Measurements from ENCODE around the gene EDIL3.

The EDIL3 gene

GRCh38 chr5:83973925-83974815, 410.5 kb downstream of the EDIL3 start:
- in situ Hi-C loops (cut with MboI; ENCODE audit: low sequenced_read_pairs): no loop called here

GRCh38 chr5:83972909-83973308, 411.8 kb downstream of the EDIL3 start:
- in situ Hi-C loops (cut with MboI; ENCODE audit: low sequenced_read_pairs): no loop called here

GRCh38 chr5:83972236-83972635, 412.4 kb downstream of the EDIL3 start:
- in situ Hi-C loops (cut with MboI; ENCODE audit: low sequenced_read_pairs): no loop called here

GRCh38 chr5:83967417-83967816, 417.3 kb downstream of the EDIL3 start:
- in situ Hi-C loops (cut with MboI; ENCODE audit: low sequenced_read_pairs): no loop called here

- in situ Hi-C loops (cut with MboI; ENCODE audit: low sequenced_read_pairs): no loop called here
Observed at GRCh38 chr5:83965441-83965840, 419.2 kb downstream of the EDIL3 start.

GRCh38 chr5:83964271-83964670, 420.4 kb downstream of the EDIL3 start:
- in situ Hi-C loops (cut with MboI; ENCODE audit: low sequenced_read_pairs): no loop called here

- in situ Hi-C loops (cut with MboI; ENCODE audit: low sequenced_read_pairs): no loop called here
Observed at GRCh38 chr5:83957188-83957587, 427.5 kb downstream of the EDIL3 start.

GRCh38 chr5:83956386-83956785, 428.3 kb downstream of the EDIL3 start:
- in situ Hi-C loops (cut with MboI; ENCODE audit: low sequenced_read_pairs): no loop called here

GRCh38 chr5:83955916-83956315, 428.8 kb downstream of the EDIL3 start:
- in situ Hi-C loops (cut with MboI; ENCODE audit: low sequenced_read_pairs): no loop called here

GRCh38 chr5:83947763-83948162, 436.9 kb downstream of the EDIL3 start:
- in situ Hi-C loops (cut with MboI; ENCODE audit: low sequenced_read_pairs): no loop called here

GRCh38 chr5:83946516-83946915, 438.2 kb downstream of the EDIL3 start:
- in situ Hi-C loops (cut with MboI; ENCODE audit: low sequenced_read_pairs): no loop called here

- in situ Hi-C loops (cut with MboI; ENCODE audit: low sequenced_read_pairs): no loop called here
Observed at GRCh38 chr5:83942155-83942554, 442.5 kb downstream of the EDIL3 start.

- in situ Hi-C loops (cut with MboI; ENCODE audit: low sequenced_read_pairs): no loop called here
Observed at GRCh38 chr5:83937837-83938236, 446.8 kb downstream of the EDIL3 start.

GRCh38 chr5:83931969-83932368, 452.7 kb downstream of the EDIL3 start:
- in situ Hi-C loops (cut with MboI; ENCODE audit: low sequenced_read_pairs): no loop called here

GRCh38 chr5:83927140-83927733, 457.4 kb downstream of the EDIL3 start:
- in situ Hi-C loops (cut with MboI; ENCODE audit: low sequenced_read_pairs): no loop called here

- in situ Hi-C loops (cut with MboI; ENCODE audit: low sequenced_read_pairs): no loop called here
Observed at GRCh38 chr5:83925955-83926337, 458.7 kb downstream of the EDIL3 start.

GRCh38 chr5:83925321-83925954, 459.2 kb downstream of the EDIL3 start:
- in situ Hi-C loops (cut with MboI; ENCODE audit: low sequenced_read_pairs): no loop called here

GRCh38 chr5:83924891-83925290, 459.8 kb downstream of the EDIL3 start:
- in situ Hi-C loops (cut with MboI; ENCODE audit: low sequenced_read_pairs): no loop called here

- in situ Hi-C loops (cut with MboI; ENCODE audit: low sequenced_read_pairs): no loop called here
Observed at GRCh38 chr5:83924171-83924570, 460.5 kb downstream of the EDIL3 start.

GRCh38 chr5:83922699-83923098, 462.0 kb downstream of the EDIL3 start:
- in situ Hi-C loops (cut with MboI; ENCODE audit: low sequenced_read_pairs): no loop called here

- in situ Hi-C loops (cut with MboI; ENCODE audit: low sequenced_read_pairs): no loop called here
Observed at GRCh38 chr5:83921666-83922193, 462.9 kb downstream of the EDIL3 start.
